Posterior cingulate gyrus (tissue), 11 donors: ENCODE measurements around the gene NDUFC2.
"Not testable (repeated sequence)": the region's sequence is repeated elsewhere in the genome, so short reads cannot be mapped to it uniquely, and the experiment has no call there.

ENCODE experiments used
- DNase-seq, 10 donors: peaks; one replicate each; pipeline versions ENCODE4 v3.0.0 to v3.0.0-alpha.2; 2020 to 2021; ENCODE audit warnings: mixed read lengths in 3 of 10
- intact Hi-C: fragments of 100-400 bp; cut with DNase I; formaldehyde crosslinking; loops from one replicate; pipeline ENCODE4 v1.15.1; 2023

NDUFC2 gene

DNA sequence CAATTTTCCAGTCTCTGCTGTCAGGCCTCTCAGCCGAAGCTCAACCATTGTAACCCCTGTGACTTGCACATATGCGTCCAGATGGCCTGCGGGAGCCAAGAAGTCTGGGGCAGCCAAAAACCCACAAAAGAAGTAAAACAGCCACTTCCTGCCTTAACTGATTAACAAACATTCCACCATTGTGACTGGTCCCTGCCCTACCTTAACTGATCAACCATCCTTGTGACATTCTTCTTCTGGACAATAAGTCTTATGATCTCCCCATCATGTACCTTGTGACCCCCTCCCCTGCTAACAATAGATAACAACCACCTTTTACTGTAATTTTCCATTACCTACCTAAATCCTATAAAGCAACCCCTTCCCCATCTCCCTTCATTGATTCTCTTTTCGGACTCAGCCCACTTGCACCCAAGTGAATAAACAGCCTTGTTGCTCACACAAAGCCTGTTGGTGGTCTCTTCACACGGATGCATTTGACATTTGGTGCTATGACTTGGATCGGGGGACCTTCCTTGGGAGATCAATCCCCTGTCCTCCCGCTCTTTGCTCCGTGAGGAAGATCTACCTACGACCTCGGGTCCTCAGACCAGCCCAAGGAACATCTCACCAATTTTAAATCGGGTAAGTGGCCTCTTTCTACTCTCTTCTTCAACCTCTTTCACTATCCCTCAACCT lies 1.3 kb upstream of the NDUFC2 start:
- intact Hi-C loops, result no loop called here
- no peak for DNase-seq

DNA sequence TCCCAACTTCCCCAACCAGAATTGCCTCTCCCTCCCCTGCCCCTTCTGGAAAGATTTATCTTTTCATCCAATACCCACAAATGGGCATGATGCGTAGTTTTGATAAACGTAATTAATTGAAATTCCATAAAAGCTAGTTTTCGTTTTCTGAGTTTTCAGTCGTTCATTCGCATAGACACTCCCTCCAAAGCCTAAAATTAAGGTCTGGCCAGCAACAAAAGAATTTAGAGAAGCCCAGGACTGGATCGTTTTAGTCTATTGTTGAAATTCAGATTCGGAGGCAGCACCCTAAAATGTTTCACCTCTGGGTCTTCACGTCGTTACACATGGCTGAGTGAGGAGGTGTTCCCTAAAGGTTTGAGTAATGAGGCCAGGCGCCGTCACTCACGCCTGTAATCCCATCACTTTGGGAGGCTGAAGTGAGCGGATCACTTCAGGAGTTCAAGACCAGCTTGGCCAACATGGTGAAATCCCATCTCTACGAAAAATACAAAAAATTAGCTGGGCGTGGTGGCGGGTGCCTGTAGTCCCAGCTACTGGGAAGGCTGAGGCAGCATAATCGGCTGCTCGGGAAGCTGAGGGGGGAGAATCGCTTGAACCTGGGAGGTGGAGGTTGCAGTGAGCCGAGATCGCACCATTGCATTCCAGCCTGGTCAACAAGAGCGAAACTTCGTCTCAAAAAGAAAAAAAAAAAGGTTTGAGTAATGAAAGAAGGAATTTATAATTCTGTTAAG lies 589 bp upstream of the NDUFC2 start:
- intact Hi-C loops, result no loop called here
- DNase-seq, result no peak

DNA sequence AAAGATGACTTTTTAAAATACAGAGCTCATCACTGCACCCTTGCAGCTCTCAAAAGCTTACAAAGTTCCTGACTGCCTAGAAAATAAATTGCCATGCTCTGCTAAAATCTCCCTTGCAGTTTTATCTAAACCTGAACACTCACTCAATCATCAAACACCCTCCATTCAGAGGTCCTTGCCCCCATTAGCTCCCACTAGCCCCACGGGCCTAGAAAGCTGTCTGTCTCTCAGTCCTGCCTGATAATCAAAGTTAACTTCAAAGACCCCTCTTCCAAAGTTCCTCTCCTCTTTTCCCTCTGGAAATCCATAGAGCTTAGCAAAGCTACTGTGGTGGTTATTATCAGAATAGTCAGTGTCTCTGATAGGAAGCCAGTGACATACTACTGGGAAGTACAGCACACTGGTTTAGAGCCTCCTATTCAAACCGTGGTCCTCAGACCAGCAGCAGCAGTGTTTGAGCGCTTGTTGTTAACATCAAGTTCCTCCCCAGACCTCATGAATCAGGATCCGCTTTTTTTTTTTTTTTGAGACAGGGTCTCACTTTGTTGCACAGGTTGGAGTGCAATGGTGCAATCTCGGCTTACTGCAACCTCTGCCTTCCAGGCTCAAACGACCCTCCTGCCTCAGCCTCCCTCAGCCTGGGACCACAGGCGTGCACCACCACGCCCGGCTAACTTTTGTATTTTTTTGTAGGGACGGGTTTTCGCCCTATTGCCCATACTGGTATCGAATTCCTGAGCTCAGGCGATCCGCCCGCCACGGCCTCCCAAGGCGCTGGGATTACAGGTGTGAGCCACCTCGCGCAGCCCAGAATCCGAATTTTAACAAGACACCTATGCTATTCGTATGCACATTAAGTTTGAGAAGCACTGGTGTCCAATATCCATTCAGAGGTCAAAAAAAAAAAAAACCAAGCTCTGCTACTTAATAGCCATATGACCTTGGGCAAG lies 1.2 kb downstream of the NDUFC2 start:
- no peak for DNase-seq
- intact Hi-C loops, result no loop called here

DNA sequence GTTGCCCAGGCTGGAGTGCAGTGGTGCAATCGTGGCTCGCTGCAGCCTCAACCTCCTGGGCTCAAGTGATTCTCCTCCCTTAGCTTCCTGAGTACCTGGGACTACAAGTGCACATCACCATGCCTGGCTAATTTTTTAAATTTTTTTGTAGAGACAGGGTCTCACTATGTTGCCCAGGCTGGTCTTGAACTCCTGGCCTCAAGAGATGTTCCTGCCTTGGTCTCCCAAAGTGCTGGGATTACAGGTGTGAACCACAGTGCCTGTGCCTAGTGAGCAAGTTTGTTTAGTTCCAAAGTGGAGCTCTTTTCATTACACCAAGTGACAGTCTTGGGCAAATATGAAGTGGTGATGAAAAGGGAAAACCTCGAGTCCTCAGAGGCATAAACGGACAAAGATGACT lies 2.1 kb downstream of the NDUFC2 start:
- intact Hi-C loops, DNase-seq: not testable (repeated sequence)

DNA sequence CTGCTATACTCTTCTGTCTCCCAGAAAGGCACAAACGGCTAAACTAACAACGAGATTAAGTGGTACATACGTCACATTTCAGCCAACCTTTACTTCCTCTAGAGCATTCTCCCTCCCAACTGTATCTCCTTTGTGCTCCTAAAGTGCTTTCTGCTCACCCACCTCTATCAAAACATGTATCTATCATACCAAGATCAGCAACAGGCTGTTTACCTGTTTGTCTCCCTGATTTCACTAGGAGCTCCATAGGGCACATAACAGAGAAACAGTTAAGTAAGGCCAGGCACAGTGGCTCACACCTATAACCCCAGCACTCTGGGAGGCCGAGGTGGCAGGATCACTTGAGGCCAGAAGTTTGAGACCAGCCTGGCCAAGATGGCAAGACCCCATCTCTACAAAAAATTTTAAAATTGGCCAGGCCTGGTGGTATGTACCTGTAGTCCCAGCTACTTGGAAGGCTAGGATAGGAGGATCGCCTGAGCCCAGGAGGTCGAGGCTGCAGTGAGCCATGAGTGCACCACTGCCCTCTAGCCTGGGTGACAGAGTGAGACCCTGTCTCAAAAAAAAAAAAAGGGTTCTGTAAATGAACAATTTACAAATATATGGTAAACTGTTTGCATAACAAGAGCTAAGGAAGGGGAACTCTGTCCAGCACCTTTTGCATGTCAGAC lies 2.8 kb downstream of the NDUFC2 start:
- DNase-seq, result no peak
- intact Hi-C loops, result no loop called here

DNA sequence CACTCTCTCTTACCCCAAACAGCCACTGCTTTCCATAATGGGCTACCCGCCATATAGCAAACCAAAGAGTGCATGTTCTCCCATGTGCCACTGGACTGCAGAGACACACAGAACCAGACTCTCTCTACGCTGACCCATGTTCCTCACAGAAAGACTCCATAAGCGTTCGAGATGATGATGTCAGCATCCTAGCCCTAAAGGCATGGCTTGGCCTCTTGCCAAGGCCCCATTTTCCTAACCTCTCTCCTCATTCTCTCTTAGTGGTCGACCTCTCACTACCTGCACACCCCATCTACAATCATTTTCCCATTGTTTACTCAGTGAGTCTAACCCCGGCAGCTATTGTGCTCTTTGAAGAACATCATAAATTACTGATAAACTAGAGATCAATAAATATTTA lies 4.9 kb downstream of the NDUFC2 start:
- intact Hi-C loops, result no loop called here
- DNase-seq, result no peak

DNA sequence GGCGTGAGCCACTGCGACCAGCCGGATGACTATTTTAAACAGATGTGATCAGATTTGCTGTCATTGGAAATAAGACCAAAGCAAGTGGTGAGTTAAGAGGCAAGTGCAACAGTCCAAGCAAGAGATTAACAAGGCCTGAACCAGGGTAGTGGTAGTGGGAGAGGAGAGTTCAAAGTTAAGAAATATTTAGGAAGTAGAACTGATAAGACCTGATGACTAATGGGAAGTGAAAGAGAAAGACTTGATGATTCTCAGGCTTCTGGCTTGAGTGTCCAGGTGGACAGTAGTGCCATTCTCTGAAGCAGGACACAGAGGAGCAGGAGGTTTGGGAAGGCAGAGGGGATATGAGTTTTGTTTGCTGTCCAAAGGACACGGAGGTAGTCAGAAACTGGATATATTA lies 7.2 kb downstream of the NDUFC2 start:
- intact Hi-C loops, result no loop called here
- no peak for DNase-seq

DNA sequence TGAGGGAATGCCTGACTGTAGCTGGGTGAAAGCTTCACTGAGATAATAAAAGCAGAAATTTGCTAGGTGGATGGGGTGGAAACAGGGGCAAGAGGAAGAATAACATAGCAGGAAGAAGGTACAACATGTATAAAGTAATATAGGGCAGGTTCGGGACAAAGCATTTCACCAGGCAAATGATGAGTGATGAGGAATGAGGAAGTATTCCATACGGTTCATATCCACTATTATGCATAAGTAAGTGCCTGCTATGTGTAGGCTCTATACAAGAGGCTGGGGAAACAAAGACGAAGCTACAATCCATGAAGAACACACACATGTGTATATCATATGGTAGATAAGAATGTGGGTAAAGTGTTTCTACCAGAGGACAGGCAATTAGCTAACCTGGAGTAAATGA lies 7.9 kb downstream of the NDUFC2 start:
- no peak for DNase-seq
- intact Hi-C loops, result no loop called here

DNA sequence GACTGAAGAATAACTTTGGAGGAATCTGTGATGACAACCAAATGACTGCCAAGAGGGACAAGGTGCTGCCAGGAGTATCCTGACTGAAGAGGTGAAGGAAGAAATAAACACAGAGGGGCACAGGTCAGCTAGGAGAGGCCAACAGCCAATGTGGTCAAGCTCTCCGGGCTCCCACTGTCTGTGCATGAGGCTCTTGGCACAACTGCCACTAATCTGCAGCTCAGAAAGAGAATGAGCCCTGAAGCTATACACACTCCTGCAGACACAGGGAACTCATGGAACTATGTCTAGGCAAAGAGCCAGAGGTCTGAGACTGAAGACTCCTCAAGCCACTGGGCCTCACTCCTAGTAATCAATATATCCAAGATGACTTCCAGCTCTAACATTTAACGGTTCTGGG lies 9.0 kb downstream of the NDUFC2 start:
- no peak for DNase-seq
- intact Hi-C loops, result no loop called here

DNA sequence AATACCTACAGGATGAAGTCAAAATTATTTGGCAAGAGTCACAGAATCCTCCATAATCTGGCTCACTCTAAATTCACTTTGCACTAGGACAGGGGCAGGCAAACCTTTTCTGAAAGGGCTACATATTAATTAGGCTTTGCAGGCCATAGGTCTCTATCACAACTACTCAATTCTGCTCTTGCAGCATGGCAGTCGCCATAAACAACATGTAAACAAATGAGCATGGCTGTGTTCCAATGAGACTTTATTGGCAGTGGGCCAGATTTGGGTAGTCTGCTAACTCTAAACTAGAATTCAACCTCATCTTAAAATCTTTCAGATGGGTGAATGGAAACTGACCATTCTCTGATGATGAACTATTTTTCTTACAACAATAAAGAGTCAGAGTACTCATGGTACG lies 10.2 kb downstream of the NDUFC2 start:
- intact Hi-C loops, result no loop called here
- DNase-seq, result no peak

DNA sequence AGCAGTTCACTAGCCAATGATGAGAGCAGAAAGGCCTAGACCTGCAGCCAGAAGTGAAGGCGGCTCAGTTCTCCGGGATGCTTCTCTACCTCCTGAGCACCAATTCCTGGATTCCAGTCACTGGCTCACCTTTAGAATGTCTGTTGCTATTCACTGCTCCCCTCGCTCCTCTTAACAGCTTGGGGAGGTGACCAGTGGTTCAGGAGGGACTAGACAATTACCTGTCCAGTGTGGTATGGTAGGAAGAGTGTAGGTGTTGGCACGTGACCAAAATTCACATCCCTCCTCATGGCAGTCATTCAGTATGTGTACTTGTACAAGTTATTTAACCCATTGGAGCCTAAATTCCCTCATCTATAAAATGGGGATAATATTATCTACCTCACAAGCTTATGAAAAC lies 12.0 kb downstream of the NDUFC2 start:
- peak in 1 of 10 donors; percentile 33 for DNase-seq
- intact Hi-C loops, result no loop called here

DNA sequence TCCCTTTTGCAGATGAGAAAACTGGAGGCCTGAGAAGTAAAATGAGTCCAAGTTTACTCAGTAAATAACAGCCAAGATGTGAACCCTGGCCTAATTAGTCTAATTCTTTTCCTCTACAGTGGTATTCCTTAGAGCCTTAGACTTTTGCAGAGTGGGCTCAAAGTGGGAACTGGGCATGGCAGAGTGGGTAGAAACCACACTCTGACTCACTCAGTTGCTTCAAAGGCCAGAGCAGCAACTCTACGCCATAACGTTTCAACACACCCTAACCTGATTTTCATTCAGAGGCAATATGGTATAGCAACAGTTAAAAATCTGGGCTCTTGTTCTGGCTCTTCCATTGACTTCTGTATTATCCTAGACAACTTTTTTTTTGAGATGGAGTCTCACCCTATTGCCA lies 13.2 kb downstream of the NDUFC2 start:
- DNase-seq, result peak in 1 of 10 donors; percentile 49
- intact Hi-C loops, result no loop called here

DNA sequence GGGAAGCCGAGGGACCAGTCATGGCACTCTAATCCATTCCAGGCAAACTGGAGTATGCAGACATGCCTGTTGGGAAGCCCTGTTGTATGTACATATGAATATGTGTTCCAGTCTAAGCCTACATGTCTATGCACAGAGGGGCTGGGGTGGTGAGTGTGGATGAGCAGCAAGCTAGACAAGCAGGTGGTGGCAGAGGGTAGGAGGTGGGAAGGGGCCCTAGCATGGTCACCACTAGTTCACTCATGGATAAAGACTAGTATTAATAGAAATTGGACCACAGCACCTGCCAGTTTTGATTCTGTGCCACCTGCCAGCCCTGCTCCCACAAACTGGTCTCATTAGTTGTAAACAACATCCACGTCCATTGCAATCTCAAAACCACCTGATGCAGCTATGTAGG lies 14.5 kb downstream of the NDUFC2 start:
- DNase-seq, result peak in 1 of 10 donors; percentile 26
- intact Hi-C loops, result no loop called here

DNA sequence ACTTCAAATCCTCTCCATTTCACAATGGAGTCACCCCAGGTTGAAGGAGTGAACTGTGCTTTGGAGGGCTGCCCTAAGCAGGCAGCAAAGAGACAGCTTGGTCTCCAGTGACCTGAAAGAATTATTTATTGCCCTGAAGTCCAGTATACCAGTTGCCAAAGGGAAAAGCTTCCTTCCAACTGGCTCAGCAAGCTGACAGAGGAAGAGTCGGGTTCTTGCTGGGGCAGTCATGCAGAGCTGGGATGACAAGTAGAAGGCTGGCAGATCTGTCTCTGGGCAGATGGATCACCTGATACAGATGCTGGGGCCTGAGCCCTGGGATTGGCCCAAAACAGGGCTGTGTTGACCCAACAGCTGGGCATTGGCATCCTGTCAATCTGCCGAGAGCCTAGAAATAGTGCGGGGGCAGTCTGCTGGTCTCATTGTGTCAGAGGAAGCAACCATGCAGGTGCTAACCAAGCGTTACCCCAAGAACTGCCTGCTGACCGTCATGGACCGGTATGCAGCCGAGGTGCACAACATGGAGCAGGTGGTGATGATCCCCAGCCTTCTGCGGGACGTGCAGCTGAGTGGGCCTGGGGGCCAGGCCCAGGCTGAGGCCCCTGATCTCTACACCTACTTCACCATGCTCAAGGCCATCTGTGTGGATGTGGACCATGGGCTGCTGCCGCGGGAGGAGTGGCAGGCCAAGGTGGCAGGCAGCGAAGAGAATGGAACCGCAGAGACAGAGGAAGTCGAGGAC lies 16.1 kb downstream of the NDUFC2 start, which contains the start of gene THRSP:
Gene THRSP, plus strand, starts transcription at position 422 of the 742 bp plus-strand sequence. Its CDS starts 21 bp downstream, at position 443.
- peak in 2 of 10 donors; percentile 64 to 67 for DNase-seq

DNA sequence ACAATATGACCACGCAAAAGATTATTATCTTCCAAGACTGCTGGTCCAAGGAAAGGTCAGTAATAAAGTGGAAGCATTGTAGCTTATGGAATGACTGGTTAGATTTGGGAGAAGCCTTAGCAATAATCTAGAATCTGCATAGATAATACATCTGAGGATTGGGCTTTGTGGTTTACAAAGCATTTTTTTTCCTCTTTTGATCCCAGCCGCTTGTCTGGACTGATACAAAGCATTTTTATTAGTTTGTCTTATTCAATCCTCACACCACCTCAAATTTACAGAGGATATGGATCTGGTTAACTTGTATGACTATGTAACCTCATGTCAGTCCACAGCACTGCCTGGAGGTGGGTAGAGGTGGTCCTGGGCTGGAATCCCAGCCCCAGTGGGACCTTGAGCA lies 17.0 kb downstream of the NDUFC2 start:
- intact Hi-C loops, result no loop called here
- DNase-seq, result peak in 1 of 10 donors; percentile 25

More for the DNA sequence above, 16.1 kb downstream of the NDUFC2 start, which contains the start of gene THRSP:
- intact Hi-C loops, result no loop called here

DNA sequence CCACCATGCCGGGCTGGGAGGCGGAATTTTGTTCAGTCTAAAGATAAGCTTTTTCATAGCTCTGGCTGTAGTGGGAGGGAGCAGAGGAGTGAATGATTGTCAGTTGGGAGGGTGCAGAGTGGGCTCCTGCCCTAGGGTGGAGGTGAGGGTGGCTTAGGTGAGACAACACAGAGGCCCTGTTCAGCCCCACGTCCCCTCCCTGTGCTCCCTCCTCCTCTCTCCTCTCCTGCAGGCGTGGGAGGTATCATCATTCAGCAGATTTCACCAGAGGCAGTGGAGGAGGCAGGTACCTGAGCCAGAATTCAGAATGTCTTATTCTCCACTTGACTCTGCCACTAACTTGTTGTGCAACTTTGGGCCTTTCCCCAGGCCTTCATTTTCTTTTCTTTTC lies 17.7 kb downstream of the NDUFC2 start:
- DNase-seq, result peak in 3 of 10 donors; percentile 20 to 85 (median 81)
- intact Hi-C loops, result no loop called here

DNA sequence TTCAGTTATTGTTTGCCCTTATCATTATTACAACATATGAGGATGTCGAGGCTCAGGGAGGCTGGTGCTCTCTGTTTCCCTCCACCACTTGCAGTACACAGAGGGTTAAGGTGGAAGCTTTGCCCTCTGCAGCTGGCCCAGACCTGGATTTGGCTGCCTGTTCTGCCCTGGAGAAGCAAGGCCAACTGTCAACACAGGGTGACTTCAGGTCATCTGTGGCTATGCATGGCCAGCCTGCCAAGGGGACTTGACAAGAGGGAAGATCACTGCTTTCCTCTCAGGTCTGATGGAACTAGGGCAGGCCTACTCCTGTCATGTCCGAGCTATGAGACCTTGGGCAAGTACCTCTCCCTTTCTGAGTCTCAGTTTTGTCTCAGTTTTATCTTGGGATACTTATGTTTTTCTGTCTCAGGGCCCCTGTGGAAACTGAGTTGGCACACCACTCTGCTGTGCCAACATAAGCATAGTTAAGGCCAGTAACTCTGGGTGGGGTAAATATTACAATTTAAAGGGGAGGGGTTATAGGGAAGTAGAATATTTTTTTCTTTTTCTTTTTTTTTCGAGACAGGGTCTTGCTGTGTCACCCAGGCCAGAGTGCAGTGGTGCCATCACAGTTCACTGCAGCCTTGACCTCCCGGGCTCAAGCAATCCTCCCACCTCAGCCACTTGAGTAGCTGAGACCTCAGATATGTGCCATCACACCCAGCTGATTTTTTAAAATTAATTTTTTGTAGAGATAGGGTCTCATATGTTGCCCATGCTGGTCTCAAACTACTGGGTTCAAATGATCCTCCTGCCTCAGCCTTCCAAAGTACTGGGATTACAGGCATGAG lies 18.4 kb downstream of the NDUFC2 start:
- intact Hi-C loops, result no loop called here
- DNase-seq, result peak in 2 of 10 donors; percentile 21 to 43

DNA sequence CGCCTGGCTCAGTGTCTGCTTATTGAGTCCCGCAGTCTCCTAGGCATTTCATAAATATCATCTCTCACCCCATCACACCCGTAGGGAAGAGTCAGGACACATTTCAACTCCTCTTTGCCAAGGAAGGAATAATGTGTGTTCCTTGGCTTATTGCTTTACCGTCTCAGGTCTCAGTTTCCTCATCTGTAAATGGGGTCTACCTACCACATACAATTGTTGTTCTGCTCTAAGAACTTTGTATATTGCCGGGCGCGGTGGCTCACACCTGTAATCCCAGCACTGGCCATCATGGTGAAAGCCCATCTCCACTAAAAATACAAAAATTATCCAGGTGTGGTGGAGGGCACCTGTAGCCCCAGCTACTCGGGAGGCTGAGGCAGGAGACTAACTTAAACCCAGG lies 19.1 kb downstream of the NDUFC2 start:
- peak in 2 of 10 donors; percentile 13 to 24 for DNase-seq
- intact Hi-C loops, result no loop called here
